Glomerular visceral epithelial cell (primary cell): ENCODE data around the gene RPL18A.
A peak's percentile ranks its signal among the peaks of the same experiment; 100 is the strongest.
"Not testable (repeated sequence)": the region's sequence is repeated elsewhere in the genome, so short reads cannot be mapped to it uniquely, and the experiment has no call there.

Experiments
- DNase-seq: peaks from one replicate; pipeline ENCODE4 v3.0.0-alpha.2; 2016; ENCODE audit errors: extremely low spot score

The RPL18A gene

DNA sequence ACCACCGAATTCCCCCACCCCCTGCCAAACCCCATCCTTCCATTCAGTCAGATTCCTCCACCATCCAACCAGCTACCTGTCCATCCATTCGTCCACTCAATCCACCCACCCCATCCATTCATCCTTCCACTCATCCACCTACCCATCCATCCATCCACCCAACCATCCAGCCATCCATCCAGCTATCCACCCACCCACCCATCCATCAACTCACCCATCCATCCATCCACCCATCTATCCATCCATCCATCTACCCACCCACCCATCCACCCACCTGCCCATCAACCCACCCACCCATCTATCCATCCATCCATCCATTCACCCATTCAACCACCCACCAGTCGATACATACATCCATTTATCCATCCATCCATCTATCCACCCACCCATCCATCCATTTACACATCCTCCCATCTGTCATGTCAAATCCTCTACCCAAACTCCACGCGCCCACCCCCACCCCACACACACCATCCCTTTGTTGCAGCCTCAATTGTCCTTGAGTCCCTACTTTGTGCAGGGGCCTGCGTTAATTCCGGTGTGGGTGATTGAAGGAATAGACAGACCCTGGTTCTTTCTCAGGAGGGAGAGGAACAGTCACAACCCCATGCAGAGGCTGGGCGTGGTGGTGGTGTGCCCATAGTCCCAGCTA lies 6.7 kb downstream of the RPL18A start:
- DNase-seq = no peak

DNA sequence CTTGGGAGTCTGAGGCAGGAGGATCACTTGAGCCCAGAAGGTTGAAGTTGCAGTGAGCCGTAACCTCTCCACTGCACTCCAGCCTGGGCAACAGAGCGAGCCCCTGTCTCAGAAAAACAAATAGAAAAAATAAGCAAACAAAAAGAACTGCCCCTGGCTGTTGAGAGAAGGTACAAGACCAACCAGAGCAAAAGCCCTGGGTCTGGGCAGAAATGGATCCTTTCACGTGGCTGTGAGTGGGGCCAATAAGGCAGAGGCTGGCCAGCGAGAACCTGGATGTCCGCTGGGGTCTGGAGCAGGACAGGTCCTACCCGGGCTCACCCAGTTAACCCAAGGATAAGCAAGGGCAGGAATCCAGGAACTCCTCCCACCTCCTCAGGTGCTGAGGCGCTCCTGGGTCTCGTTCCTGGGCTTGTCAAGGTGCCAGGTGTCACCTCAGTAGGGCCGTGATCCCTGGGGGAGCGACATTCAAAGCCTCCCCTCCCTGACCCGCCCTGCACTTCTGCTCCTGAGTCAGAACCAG lies 7.3 kb downstream of the RPL18A start:
- DNase-seq = no peak

DNA sequence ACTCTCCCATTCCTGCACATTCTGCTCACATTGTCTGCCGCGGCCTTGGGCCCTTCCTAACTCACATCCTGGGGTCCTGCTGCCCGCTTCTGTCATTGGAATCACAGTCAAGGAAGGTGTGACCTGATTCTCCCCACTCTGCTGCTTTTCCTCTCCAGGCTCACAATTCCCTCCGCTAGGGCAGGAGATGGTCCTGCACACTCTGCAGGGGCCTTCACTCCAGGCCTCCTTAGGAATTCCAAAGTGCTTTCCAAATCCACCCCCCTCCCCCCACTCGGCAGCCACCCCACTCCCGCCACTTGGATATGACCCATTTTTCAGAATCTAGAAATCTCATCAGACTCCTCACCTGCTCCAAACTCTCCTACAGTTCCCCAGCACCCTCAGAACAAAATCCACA lies 9.0 kb downstream of the RPL18A start:
- no peak for DNase-seq

DNA sequence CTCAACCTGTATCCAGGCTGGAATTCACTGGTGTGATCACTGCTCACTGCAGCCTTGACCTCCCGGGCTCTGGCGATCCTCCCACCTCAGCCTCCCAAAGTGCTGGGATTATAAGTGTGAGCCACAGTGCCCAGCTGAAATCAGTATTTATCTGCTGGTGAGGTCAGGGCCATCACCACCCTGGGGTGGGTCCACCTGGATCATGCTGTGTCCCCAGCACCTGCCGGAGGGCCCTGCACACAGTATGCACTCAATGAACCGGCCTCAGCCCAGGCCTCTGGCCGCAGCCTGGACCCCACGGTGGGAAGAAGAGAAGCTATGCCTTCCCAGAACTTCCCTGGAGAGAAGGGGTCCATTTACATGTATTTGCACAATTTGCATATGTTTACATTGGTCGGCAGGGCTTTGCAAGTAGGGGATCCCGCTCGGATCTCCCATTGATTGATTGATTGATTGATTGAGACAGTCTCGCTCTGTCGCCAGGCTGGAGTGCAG lies 9.5 kb downstream of the RPL18A start:
- DNase-seq = no peak

GRCh38 chr19:17871032-17871877 lies 11.5 kb downstream of the RPL18A start:
- no peak for DNase-seq

DNA sequence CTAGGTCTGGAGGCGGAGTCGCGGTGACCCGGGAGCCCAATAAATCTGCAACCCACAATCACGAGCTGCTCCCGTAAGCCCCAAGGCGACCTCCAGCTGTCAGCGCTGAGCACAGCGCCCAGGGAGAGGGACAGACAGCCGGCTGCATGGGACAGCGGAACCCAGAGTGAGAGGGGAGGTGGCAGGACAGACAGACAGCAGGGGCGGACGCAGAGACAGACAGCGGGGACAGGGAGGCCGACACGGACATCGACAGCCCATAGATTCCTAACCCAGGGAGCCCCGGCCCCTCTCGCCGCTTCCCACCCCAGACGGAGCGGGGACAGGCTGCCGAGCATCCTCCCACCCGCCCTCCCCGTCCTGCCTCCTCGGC lies 12.2 kb downstream of the RPL18A start, which contains the start of gene SLC5A5:
TSS of gene SLC5A5 (plus strand) at position 68 of the 373 bp plus-strand sequence. CDS start 375 bp downstream, outside the sequence.
- no peak for DNase-seq

DNA sequence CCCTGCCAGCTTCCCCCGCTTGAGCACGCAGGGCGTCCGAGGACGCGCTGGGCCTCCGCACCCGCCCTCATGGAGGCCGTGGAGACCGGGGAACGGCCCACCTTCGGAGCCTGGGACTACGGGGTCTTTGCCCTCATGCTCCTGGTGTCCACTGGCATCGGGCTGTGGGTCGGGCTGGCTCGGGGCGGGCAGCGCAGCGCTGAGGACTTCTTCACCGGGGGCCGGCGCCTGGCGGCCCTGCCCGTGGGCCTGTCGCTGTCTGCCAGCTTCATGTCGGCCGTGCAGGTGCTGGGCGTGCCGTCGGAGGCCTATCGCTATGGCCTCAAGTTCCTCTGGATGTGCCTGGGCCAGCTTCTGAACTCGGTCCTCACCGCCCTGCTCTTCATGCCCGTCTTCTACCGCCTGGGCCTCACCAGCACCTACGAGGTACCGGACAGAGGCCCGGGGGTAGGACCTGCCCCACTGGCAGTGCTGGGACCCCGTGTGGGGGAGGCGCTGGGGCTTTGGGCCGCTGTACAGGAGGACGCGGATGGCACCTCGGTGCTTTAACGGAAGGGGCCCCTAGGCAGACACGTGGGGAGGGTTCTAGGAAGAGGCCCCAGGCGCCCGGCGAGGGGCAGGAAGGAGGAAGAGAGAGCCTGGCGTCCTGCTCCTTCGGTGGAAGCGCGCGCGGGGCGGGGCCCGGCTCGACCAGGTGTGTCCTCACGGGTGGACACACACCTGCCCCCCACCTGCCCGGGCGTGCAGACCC lies 12.7 kb downstream of the RPL18A start:
- no peak for DNase-seq

DNA sequence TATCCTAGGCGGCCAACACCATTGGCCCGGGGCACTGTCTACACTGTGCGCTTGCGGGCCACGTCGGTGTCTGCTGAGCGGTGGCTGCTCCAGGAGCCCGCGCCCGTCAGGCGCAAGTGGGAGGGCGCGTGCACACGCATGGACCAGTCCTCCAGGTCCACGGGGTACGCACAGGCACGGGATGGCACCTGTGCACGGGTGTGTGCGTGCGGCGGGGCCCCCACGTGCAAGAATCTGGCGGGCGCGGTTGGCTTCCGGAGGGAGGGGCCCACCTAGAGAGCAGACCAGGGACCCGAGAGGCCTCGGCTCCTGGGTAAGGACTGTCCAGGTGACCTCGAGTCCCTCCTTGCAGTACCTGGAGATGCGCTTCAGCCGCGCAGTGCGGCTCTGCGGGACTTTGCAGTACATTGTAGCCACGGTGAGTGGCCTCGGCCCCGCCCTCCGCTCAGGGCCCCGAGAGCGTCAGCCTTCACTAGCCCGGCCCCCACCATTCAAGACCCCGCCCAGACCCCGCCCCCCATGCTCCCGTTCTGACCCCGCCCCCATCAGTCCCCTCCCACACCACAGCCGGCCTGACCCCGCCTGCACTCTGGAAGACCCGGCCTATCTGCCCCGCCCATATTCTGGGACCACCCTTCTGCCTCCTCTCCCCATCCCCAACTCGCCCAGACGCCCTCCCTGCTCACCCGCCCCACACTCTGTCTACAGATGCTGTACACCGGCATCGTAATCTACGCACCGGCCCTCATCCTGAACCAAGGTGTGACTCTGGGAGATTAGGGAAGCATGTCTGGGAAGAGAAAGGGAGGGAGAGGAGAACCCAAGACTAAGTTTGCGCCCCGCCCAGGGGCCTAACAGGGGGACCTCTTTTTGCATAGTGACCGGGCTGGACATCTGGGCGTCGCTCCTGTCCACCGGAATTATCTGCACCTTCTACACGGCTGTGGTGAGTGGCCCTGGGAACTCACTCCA lies 14.4 kb downstream of the RPL18A start:
- peak; percentile 38 for DNase-seq

- DNase-seq = no peak
These were observed 15.0 kb downstream of the RPL18A start for GRCh38 chr19:17874758-17875135.

- DNase-seq = no peak
These were observed 18.0 kb downstream of the RPL18A start for GRCh38 chr19:17877696-17878095.

DNA sequence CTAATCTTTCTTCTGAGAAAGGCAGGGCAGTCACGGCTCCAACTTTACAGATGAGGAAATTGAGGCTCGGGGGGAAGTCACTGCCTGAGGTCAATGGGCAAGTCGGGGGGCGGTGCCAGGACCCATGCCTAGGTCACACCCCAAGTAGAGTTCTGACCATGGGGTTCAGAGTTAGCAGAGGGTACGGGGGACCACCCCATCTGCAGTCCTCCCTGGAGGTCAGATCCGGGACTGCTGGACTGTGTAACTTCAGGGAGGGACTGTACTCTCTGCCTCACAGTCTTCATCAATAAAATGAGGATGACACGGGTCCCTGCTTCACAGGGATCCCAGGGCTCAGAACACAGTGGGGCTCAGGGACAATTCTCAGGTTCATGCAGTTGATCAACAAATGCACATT lies 19.8 kb downstream of the RPL18A start:
- no peak for DNase-seq

DNA sequence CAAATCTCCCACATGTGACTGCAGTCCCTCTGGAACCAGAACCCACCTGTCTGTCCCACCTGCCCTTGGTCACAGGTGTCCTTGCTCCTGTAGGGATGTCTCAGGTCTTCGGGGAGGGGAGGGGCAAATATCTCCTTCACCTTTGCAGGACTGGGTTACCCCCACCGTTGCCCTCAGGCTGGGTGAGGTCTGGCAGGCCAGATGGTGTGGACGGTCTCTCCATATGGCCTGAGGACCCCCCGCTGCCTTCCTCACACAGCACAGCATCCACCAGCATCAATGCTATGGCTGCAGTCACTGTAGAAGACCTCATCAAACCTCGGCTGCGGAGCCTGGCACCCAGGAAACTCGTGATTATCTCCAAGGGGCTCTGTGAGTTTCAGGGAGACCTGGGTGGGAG lies 22.0 kb downstream of the RPL18A start:
- DNase-seq = no peak

- DNase-seq = no peak
These were observed 24.1 kb downstream of the RPL18A start for GRCh38 chr19:17883627-17884410.

GRCh38 chr19:17886515-17886914 lies 26.8 kb downstream of the RPL18A start:
- DNase-seq = no peak

DNA sequence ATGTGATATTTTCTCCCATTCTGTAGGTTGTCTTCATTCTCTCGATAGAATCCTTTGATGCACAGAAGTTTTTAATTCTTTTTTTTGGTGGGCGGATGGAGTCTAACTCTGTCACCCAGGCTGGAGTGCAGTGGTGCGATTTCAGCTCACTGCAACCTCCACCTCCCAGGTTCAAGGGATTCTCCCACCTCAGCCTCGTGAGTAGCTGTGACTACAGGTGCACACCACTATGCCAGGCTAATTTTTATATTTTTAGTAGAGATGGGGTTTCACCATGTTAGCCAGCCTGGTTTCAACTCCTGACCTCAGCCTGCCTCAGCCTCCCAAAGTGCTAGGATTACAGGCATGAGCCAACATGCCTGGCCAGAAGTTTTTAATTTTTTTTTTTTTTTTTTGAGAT lies 27.5 kb downstream of the RPL18A start:
- DNase-seq = not testable (repeated sequence)

DNA sequence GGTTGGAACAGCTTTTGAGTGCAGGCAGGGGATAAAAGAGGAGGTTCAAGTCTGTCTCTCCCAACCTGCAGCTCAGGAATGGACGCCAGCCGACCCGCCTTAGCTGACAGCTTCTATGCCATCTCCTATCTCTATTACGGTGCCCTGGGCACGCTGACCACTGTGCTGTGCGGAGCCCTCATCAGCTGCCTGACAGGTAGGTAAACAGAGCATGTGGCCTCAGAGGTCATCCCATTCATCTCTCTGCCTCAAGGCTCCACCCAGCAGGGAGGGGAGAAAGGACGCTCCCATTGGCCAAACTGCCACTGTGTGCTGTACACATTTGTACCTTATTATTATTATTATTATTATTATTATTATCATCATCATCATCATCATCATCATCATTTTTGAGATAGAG lies 28.6 kb downstream of the RPL18A start:
- DNase-seq = no peak

- DNase-seq = no peak
These were observed 30.0 kb downstream of the RPL18A start for GRCh38 chr19:17889609-17890214.

DNA sequence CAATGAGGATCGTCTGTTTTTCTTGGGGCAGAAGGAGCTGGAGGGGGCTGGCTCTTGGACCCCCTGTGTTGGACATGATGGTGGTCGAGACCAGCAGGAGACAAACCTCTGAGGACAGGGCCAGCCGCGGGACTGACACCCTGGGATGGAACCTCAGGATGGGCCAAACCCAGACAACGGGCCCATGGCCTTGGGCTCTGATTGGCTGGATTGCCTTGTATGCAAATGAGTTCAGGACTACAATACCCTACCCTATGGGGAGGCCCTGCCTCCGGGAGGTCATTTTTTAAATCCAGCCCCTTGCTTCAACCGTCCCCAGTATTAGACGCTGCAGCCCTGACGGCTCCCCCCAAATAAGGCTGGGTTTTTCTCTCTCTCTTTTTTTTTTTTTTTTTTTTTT lies 34.1 kb downstream of the RPL18A start:
- no peak for DNase-seq

- DNase-seq = peak; percentile 34
These were observed 43.0 kb downstream of the RPL18A start for GRCh38 chr19:17902701-17903100.

- no peak for DNase-seq
These were observed 48.5 kb downstream of the RPL18A start for GRCh38 chr19:17908244-17908643.
